B cell (primary cell): ENCODE data around the gene ZNF639. TPM values are rescaled to one million over a fixed set of nuclear protein-coding genes. Genes with fewer than 3 reads are reported as not detected.

Experiments used
- ATAC-seq: fragments of 200-7000 bp; cut with Tn5 transposase; one replicate; pipeline ENCODE4 v1.10.0; 2021; ENCODE audit warnings: low read depth, mild to moderate bottlenecking, moderate number of reproducible peaks, moderate library complexity
- CTCF ChIA-PET: fragments of 350-600 bp; sonication (Branson Sonifier 250); formaldehyde crosslinking; loops from one replicate; lab custom pipeline; 2021; ENCODE audit warnings: antibody characterized with exemption, inconsistent platforms; lab: Charles Lee
- POLR2A ChIA-PET: fragments of 350-600 bp; sonication (Branson Sonifier 250); formaldehyde crosslinking; loops from one replicate; lab custom pipeline; 2021; ENCODE audit warnings: antibody characterized with exemption; lab: Charles Lee
- DNase-seq: peaks from one replicate; pipeline ENCODE4 v3.0.0; 2013
- H2AFZ ChIP-seq: 2 replicates; pipeline ENCODE4 v1.6.1; 2012; ENCODE audit warnings: mild to moderate bottlenecking, low read depth, low read length; ENCODE audit not compliant: insufficient read depth, poor library complexity, severe bottlenecking
- H3K27ac ChIP-seq, 2 donors: 1 replicate in 1 of 2; 2 replicates in 1 of 2; pipeline ENCODE4 v1.5.1; 2012 to 2013; ENCODE audit warnings: low read length in 2 of 2, mild to moderate bottlenecking in 2 of 2, moderate library complexity in 1 of 2
- H3K27me3 ChIP-seq, 4 experiments: fragments of 200-600 bp in 1 of 4; sonication (generic) in 1 of 4; replicated peaks in 1 of 4; 1 replicate in 2 of 4; 2 replicates in 2 of 4; pipeline versions ENCODE4 v1.6.1 to v1.7.0; 2013 to 2016; ENCODE audit warnings: low read length in 3 of 4, mild to moderate bottlenecking in 2 of 4, mixed read lengths in 1 of 4, moderate library complexity in 1 of 4; ENCODE audit not compliant: insufficient read depth in 4 of 4, control insufficient read depth in 3 of 4; ENCODE audit errors: control extremely low read depth in 1 of 4
- H3K36me3 ChIP-seq, 2 experiments: replicated peaks in 1 of 2; 1 replicate in 1 of 2; 2 replicates in 1 of 2; pipeline versions ENCODE4 v1.6.1 to v1.7.1; 2013; ENCODE audit warnings: low read length in 1 of 2; ENCODE audit not compliant: insufficient read depth in 2 of 2, control insufficient read depth in 1 of 2; ENCODE audit errors: control extremely low read depth in 1 of 2, extremely low read depth in 1 of 2
- H3K4me1 ChIP-seq, 2 donors: fragments of 200-600 bp in 1 of 2; sonication (generic) in 1 of 2; 1 replicate in 1 of 2; 2 replicates in 1 of 2; pipeline versions ENCODE4 v1.5.1 to v1.6.1; 2013 to 2017; ENCODE audit warnings: low read length in 2 of 2; ENCODE audit not compliant: control insufficient read depth in 2 of 2, insufficient read depth in 2 of 2
- H3K4me2 ChIP-seq: replicated peaks from 2 replicates; pipeline ENCODE3; 2012; ENCODE audit warnings: mild to moderate bottlenecking, low read depth, low read length; ENCODE audit not compliant: poor library complexity, severe bottlenecking
- H3K4me3 ChIP-seq, 5 experiments: fragments of 200-600 bp in 1 of 5; sonication (generic) in 1 of 5; 1 replicate in 3 of 5; 2 replicates in 2 of 5; pipeline versions ENCODE4 v1.5.1 to v1.7.0; 2011 to 2016; ENCODE audit warnings: low read length in 4 of 5, mild to moderate bottlenecking in 4 of 5, low read depth in 2 of 5, control low read depth in 1 of 5, moderate library complexity in 1 of 5; ENCODE audit not compliant: insufficient read depth in 1 of 5; ENCODE audit errors: control extremely low read depth in 1 of 5, extremely low read depth in 1 of 5
- H3K79me2 ChIP-seq: fragments of 200-600 bp; sonication (generic); one replicate; pipeline ENCODE4 v1.6.0; 2016; ENCODE audit warnings: low read length; ENCODE audit not compliant: control insufficient read depth, insufficient read depth
- H3K9ac ChIP-seq: fragments of 200-600 bp; sonication (generic); 2 replicates; pipeline ENCODE4 v1.6.1; 2017; ENCODE audit warnings: mild to moderate bottlenecking, low read length, moderate library complexity
- H3K9me3 ChIP-seq, 3 donors: one replicate each; pipeline versions ENCODE4 v1.6.1 to v1.7.1; 2013; ENCODE audit warnings: low read length in 2 of 3; ENCODE audit not compliant: control insufficient read depth in 2 of 3, insufficient read depth in 1 of 3; ENCODE audit errors: control extremely low read depth in 1 of 3
- H4K20me1 ChIP-seq: 2 replicates; pipeline ENCODE4 v1.6.0; 2012; ENCODE audit warnings: mild to moderate bottlenecking, low read length; ENCODE audit not compliant: insufficient read depth, control insufficient read depth, poor library complexity, severe bottlenecking
- H3K27ac Mint-ChIP-seq: one replicate; pipeline ENCODE4 v1.8.0; 2021; ENCODE audit warnings: mixed read lengths
- H3K27me3 Mint-ChIP-seq: one replicate; pipeline ENCODE4 v1.8.0; 2021; ENCODE audit warnings: mixed read lengths
- H3K4me1 Mint-ChIP-seq: one replicate; pipeline ENCODE4 v1.8.0; 2021; ENCODE audit warnings: mixed read lengths
- H3K4me3 Mint-ChIP-seq: one replicate; pipeline ENCODE4 v1.8.0; 2021; ENCODE audit warnings: mixed read lengths
- H3K9me3 Mint-ChIP-seq: one replicate; pipeline ENCODE4 v1.8.0; 2022; ENCODE audit warnings: mixed read lengths; ENCODE audit not compliant: insufficient read depth
- CTCF ChIP-seq: fragments of 200-600 bp; IDR thresholded peaks from one replicate; pipeline ENCODE4 v1.8.0; 2022; ENCODE audit warnings: antibody characterized with exemption, mild to moderate bottlenecking
- EZH2 ChIP-seq: IDR thresholded peaks from 2 replicates; pipeline ENCODE4 v1.6.1; 2012; ENCODE audit warnings: borderline replicate concordance, low read depth, mild to moderate bottlenecking, moderate library complexity, low read length; ENCODE audit not compliant: insufficient read depth, poor library complexity, severe bottlenecking
- WGBS: methylation state at CpG from one replicate; pipeline ENCODE4 v1.1.5; 2013; ENCODE audit warnings: missing lambda C conversion rate; ENCODE audit not compliant: insufficient coverage; 5-methylcytosine and 5-hydroxymethylcytosine counted together
- intact Hi-C: fragments of 100-400 bp; cut with micrococcal nuclease; formaldehyde crosslinking; loops from one replicate; pipeline ENCODE4 v1.10.0; 2022
- polyA plus RNA-seq: library from polyadenylated mRNA; depleted of rRNA; stranded (reverse); fragments of >200 nt; gene quantifications from 2 replicates; pipeline ENCODE4 v1.2.3, GENCODE V29; 2012
- total RNA-seq, 2 donors: library from RNA; stranded (reverse); fragments of 120-200 nt in 1 of 2; gene quantifications; 1 replicate in 1 of 2; 2 replicates in 1 of 2; pipeline versions ENCODE4 v1.2.3 to v1.2.4, GENCODE V29; 2013 to 2022

ZNF639 gene
- total and polyA plus RNA-seq, 2 donors (not counting 1 experiment from before 2014, with no cell fraction given), result 22.4 to 39.8 TPM

- H3K27ac Mint-ChIP-seq, result no peak overlapping the region
- intact Hi-C loops, result no loop called here
- Histone ChIP-seq H3K9me3 (no peaks in the 10 kb centered on the region), H3K4me1 (no peaks in the 10 kb centered on the region), H3K27me3 (peaks cover 0 to 6% (median 3%) of the 10 kb centered on the region in 4 experiments), H3K36me3 (no peaks in the 10 kb centered on the region), H4K20me1 (no peaks in the 10 kb centered on the region), H3K27ac (no peak overlapping the region), H2AFZ (no peak overlapping the region), H3K9ac (no peak overlapping the region), H3K4me3 (no peak overlapping the region), H3K79me2 (no peaks in the 10 kb centered on the region), H3K4me2 (no peak overlapping the region)
- H3K4me3 Mint-ChIP-seq, result no peak overlapping the region
- WGBS, result no CpG with 5 or more reads among the region's 3 CpGs
- DNase-seq (no peak), ATAC-seq (no peak)
- H3K9me3 Mint-ChIP-seq, result no peaks in the 10 kb centered on the region
- ChIA-PET POLR2A (no interaction called here), CTCF (interaction anchor here (0.6 to 1.3 kb wide), 4 partner anchors 10 to 38 kb away, joined by 3 to 5 read pairs (median 3); no protein-coding TSS in a partner anchor)
- TF ChIP-seq EZH2 (no peak), CTCF (no peak)
- no peaks in the 10 kb centered on the region for H3K4me1 Mint-ChIP-seq
- peaks cover 10% of the 10 kb centered on the region for H3K27me3 Mint-ChIP-seq
Observed at GRCh38 chr3:179276001-179276400, 46.8 kb upstream of the ZNF639 start.

- Histone ChIP-seq H2AFZ (no peak overlapping the region), H4K20me1 (no peaks in the 10 kb centered on the region), H3K79me2 (no peaks in the 10 kb centered on the region), H3K9ac (no peak overlapping the region), H3K36me3 (no peaks in the 10 kb centered on the region), H3K4me1 (no peaks in the 10 kb centered on the region), H3K4me3 (no peak overlapping the region), H3K27me3 (peaks cover 0 to 6% (median 3%) of the 10 kb centered on the region in 4 experiments), H3K27ac (no peak overlapping the region), H3K4me2 (no peak overlapping the region), H3K9me3 (no peaks in the 10 kb centered on the region)
- no peaks in the 10 kb centered on the region for H3K4me1 Mint-ChIP-seq
- peaks cover 10% of the 10 kb centered on the region for H3K27me3 Mint-ChIP-seq
- intact Hi-C loops, result no loop called here
- H3K4me3 Mint-ChIP-seq, result no peak overlapping the region
- ChIA-PET POLR2A (no interaction called here), CTCF (interaction anchor here (0.6 to 1.3 kb wide), 4 partner anchors 11 to 299 kb away, joined by 3 read pairs; no protein-coding TSS in a partner anchor)
- 86% methylated on average over 1 of the region's 3 CpGs for WGBS
- TF ChIP-seq CTCF (no peak), EZH2 (no peak)
- ATAC-seq (no peak), DNase-seq (no peak)
- no peaks in the 10 kb centered on the region for H3K9me3 Mint-ChIP-seq
- H3K27ac Mint-ChIP-seq, result no peak overlapping the region
Observed at GRCh38 chr3:179276743-179277142, 46.1 kb upstream of the ZNF639 start.
